HG02973 (cell line): Measurements from ENCODE around the gene ATP6V0D1.

ENCODE experiments used
- ATAC-seq: cut with Tn5 transposase; IDR thresholded peaks from one replicate; pipeline ENCODE4 v1.9.1; 2021; ENCODE audit warnings: moderate library complexity; ENCODE audit not compliant: unreplicated experiment

ATP6V0D1 gene

DNA sequence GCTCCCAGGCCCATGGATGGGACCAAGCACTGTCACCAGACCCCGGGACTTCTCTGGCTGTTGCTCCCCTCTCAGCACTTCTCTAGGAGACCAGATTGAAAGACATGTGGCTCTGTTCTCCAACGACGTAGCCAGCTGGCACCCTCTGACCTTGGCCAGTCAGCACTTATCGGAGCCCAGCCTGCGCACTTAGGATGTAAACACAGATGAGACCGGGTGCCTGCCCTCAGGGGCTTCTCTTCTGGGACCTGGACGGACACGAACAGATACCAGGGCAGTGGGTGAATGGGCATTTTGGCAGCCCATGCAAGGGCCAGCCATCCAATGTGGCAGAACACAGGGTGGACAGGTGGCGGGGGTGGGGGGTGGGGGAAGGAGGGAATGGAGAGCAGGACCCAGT is 71.3 kb downstream of the ATP6V0D1 start:
- no peak for ATAC-seq

DNA sequence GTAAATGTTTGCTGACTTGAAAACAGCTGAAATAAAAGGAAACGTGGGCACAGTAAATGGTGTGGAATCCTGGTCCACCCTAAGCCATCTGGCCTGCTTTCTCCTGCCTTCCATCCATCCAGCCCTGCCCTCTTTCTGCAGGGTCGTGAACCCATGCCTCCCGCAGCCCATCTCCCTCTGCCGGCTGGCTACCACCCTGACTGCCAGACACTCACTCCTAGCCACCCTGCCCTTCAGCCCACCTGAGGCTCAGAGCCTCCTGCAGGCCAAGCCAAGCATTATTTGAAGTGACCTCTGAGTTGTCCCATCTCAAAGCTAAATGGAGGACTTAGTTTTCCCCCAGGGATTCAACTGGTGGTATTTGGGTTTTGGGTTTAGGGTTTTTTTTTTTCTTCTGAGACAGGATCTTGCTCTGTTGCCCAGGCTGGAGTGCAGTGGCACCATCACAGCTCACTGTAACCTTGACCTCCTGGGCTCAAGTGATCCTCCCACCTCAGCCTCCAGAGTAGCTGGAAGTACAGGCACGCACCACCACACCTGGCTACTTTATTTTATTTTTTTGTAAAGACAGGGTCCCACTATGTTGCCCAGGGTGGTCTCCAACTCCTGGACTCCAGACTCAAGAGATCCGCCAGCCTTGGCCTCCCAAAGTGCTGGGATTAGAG is 73.0 kb downstream of the ATP6V0D1 start:
- ATAC-seq, result no peak

DNA sequence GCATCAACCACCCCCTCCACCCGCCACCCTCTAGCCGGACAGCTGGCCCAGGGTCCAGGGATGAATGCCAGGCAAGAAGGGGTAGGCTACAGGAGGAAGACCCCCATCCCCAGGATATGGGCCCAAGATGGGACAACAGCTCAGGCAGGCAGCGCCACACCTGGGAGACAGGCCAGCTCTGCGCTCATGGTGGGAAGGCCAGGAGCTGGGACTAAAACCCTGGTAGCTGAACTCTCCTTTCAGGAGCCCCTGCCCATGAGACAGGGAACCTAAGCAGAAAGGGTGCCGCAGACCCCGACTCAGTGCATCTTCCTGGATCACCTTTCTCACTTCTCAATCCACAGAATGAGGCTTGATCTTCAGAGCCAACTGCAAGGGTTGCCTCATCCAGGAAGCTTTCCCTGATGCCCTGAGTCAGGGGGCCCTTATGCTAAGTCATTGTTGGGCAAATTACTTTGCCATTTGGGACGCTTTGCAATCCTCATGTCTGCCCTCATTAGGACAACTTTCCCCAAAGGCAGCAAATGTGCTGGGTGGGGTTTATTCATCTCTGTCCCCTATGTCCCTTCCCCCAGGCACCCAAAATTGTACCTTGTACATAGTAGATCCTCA is 73.7 kb downstream of the ATP6V0D1 start:
- ATAC-seq, result no peak

- no peak for ATAC-seq
These were observed 74.6 kb downstream of the ATP6V0D1 start for GRCh38 chr16:67406111-67406971.

DNA sequence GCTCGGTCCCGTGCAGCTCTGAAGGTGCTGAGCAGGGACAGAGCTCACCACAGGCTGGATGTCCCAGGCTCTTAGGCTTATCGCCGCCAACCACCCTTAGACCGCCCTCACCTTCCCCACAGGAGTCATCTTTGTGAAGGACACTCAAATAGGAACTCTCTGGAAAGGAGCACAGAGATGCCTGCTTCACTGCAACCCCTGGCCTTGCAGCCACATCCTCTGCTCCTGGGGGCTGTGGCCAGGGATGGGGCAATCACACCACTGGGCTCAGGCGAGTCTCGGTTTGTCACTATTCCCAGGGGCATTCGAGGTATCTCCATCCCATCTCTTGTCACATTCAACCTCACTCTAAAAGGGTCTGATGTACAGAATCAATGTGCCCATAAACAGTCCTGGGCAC is 75.6 kb downstream of the ATP6V0D1 start:
- no peak for ATAC-seq

DNA sequence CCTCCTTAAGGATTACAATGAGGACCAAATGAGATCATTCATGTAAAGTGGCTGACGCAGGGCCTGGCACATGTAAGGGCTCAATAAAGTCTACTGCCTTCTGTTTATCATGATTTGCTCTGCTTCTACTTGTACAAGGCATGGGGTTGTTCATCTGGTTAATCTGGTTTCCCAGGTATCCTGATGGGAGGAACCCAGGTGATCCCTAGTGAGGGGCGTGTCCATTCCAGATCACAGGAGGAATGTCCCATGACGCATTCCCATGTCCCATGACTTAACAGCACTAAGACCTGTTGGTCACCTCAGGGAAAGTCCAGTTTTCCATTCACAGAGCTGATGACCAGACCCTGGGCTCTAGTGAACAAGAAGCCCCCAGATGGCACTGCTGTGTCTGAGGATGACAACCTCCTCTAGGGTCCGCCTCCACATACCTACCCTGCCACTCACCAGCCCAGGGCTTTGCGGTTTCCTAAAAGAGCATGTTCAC is 76.2 kb downstream of the ATP6V0D1 start:
- ATAC-seq, result no peak

- no peak for ATAC-seq
These were observed 76.9 kb downstream of the ATP6V0D1 start for GRCh38 chr16:67403976-67404555.

GRCh38 chr16:67400901-67401300 is 80.1 kb downstream of the ATP6V0D1 start:
- ATAC-seq, result no peak

GRCh38 chr16:67399749-67400704 is 80.9 kb downstream of the ATP6V0D1 start:
- no peak for ATAC-seq

- no peak for ATAC-seq
These were observed 81.7 kb downstream of the ATP6V0D1 start for GRCh38 chr16:67399218-67399733.

- no peak for ATAC-seq
These were observed 82.3 kb downstream of the ATP6V0D1 start for GRCh38 chr16:67398546-67399217.

- no peak for ATAC-seq
These were observed 83.0 kb downstream of the ATP6V0D1 start for GRCh38 chr16:67397812-67398545.

DNA sequence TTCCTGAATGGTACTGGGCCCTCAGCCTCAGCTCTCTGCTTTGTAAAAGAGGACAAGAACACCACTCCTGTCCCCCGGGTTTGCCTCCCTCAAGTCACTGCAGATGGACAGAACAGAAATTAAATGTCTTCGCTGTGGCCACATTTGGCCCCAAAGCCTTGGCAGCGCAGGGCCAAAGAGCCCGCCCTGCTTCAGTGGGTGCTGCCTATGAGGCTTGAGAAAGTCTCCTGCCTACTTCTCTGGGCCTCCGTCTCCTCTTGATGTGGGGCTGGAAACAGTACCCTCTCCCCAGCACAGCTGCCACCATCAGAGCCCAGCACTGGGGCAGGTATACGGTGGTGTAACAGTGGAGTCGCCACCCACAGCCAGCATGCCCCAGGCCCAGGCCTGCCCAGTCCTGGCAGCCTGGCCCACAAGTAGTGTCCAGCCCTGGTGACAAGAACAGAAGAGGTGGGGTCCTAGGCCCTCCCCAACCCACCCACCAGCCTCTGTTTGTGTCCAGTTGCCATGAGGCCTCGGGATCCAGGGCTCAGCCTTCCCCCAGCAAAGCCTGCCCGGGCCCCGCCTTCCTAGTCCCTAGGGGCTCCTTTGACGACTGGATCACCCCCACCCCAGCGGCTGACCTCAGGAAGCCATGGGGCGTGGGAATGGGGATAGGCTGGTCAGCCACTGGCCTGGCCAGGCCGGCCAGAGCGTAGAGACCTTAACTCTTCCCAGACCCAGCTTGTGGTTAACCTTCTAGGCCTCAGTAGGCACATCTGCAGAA is 83.7 kb downstream of the ATP6V0D1 start:
- no peak for ATAC-seq

GRCh38 chr16:67396159-67397035 is 84.6 kb downstream of the ATP6V0D1 start:
- no peak for ATAC-seq

- no peak for ATAC-seq
These were observed 85.3 kb downstream of the ATP6V0D1 start for GRCh38 chr16:67395458-67396158.

GRCh38 chr16:67395105-67395457 is 85.9 kb downstream of the ATP6V0D1 start:
- ATAC-seq, result no peak
